ENCODE measurements around the gene CIRBP.
"Not testable (repeated sequence)": the region's sequence is repeated elsewhere in the genome, so short reads cannot be mapped to it uniquely, and the experiment has no call there.

Gene CIRBP

GRCh38 chr19:1313695-1314613 lies 44.8 kb downstream of the CIRBP start:
- no peak for DNase-seq

- DNase-seq = no peak
These were observed 46.5 kb downstream of the CIRBP start for GRCh38 chr19:1315470-1316166.

GRCh38 chr19:1316466-1316865 lies 47.3 kb downstream of the CIRBP start:
- DNase-seq = no peak

- no peak for DNase-seq
These were observed 48.3 kb downstream of the CIRBP start for GRCh38 chr19:1317274-1318003.

- no peak for DNase-seq
These were observed 49.7 kb downstream of the CIRBP start for GRCh38 chr19:1318678-1319471.

- DNase-seq = not testable (repeated sequence)
These were observed 51.1 kb downstream of the CIRBP start for GRCh38 chr19:1320282-1320650.

- DNase-seq = no peak
These were observed 52.4 kb downstream of the CIRBP start for GRCh38 chr19:1321539-1321938.

GRCh38 chr19:1322198-1322981 lies 53.3 kb downstream of the CIRBP start:
- DNase-seq = no peak

- no peak for DNase-seq
These were observed 55.2 kb downstream of the CIRBP start for GRCh38 chr19:1324249-1324805.

Measured in DMS153 (cell line).